GM12864 (cell line): ENCODE results near the gene RPAIN.

Source experiments
- DNase-seq: peaks from one replicate; pipeline ENCODE4 v3.0.0-alpha.2; 2011; ENCODE audit warnings: low read depth
- H3K4me3 ChIP-seq: 2 replicates; pipeline ENCODE4 v1.5.1; 2011; ENCODE audit warnings: mild to moderate bottlenecking, low read depth, low read length, control low read depth
- CTCF ChIP-seq: IDR thresholded peaks from 2 replicates; pipeline ENCODE4 v1.5.1; 2011; ENCODE audit warnings: low read depth, mild to moderate bottlenecking, moderate library complexity, low read length, control low read depth, inconsistent platforms; ENCODE audit errors: missing control alignments

The RPAIN gene

GRCh38 chr17:5419959-5420653 lies at the start of gene RPAIN:
RPAIN (plus strand) TSS chr17:5420182; CDS start chr17:5420211, 29 bp downstream.
- peak; percentile 77 for DNase-seq
- TF ChIP-seq CTCF = no peak
- H3K4me3 ChIP-seq = peak within 1 kb of the TSS; percentile 89

GRCh38 chr17:5370411-5370810 lies 49.6 kb upstream of the RPAIN start:
- no peak for DNase-seq
- no peak overlapping the region for H3K4me3 ChIP-seq
- TF ChIP-seq CTCF = no peak

- DNase-seq = peak; percentile 46
- no peak for TF ChIP-seq CTCF
- H3K4me3 ChIP-seq = no peak overlapping the region
Measured at GRCh38 chr17:5373112-5373511, 46.9 kb upstream of the RPAIN start.

GRCh38 chr17:5378566-5379207 lies 41.3 kb upstream of the RPAIN start:
- no peak for TF ChIP-seq CTCF
- no peak overlapping the region for H3K4me3 ChIP-seq
- DNase-seq = no peak

- no peak for TF ChIP-seq CTCF
- no peak for DNase-seq
- no peak overlapping the region for H3K4me3 ChIP-seq
Measured at GRCh38 chr17:5379351-5380107, 40.5 kb upstream of the RPAIN start.

GRCh38 chr17:5380491-5381135 lies 39.4 kb upstream of the RPAIN start:
- H3K4me3 ChIP-seq = no peak overlapping the region
- DNase-seq = no peak
- no peak for TF ChIP-seq CTCF
